Retinal pigment epithelial cell (primary cell): ENCODE measurements around the gene MED22.
"Not testable (repeated sequence)": the region's sequence is repeated elsewhere in the genome, so short reads cannot be mapped to it uniquely, and the experiment has no call there.

Experiments
- DNase-seq: peaks from one replicate; pipeline ENCODE4 v3.0.0-alpha.2; 2010; ENCODE audit warnings: low read depth
- H3K4me3 ChIP-seq: 2 replicates; pipeline ENCODE4 v1.5.1; 2011; ENCODE audit warnings: mild to moderate bottlenecking, low read length, control low read depth, moderate library complexity
- TF ChIP-seq, protein P1 (sequence below): conservative IDR thresholded peaks from 2 replicates; pipeline ENCODE4 v1.5.1; 2011; ENCODE audit warnings: low read depth, low read length, control low read depth, inconsistent platforms

MED22 gene

DNA sequence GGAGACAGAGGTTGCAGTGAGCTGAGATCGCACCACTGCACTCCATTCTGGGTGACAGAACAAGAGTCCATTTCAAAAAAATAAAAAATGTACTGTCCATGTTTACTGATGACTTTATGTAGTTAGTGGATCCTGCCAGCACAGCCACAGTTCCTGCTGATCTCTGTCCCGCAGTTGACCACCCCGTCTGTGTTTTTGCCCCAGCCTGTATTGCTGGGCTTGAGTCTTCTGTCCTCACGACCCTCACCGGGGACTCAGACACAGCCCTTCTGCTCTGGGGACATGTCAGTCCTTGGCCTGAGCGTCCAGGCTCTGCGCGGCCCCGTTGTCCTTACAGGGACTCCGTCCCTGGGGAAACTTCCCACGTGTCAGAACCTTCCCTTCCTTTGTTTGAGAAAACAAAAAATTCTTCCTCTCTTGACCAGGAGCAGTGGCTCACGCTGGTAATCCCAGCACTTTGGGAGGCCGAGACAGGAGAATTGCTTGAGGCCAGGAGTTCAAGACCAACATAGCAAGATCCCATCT, 26.5 kb downstream of the MED22 start:
- H3K4me3 ChIP-seq: no peak overlapping the region
- TF ChIP-seq, protein P1, sequence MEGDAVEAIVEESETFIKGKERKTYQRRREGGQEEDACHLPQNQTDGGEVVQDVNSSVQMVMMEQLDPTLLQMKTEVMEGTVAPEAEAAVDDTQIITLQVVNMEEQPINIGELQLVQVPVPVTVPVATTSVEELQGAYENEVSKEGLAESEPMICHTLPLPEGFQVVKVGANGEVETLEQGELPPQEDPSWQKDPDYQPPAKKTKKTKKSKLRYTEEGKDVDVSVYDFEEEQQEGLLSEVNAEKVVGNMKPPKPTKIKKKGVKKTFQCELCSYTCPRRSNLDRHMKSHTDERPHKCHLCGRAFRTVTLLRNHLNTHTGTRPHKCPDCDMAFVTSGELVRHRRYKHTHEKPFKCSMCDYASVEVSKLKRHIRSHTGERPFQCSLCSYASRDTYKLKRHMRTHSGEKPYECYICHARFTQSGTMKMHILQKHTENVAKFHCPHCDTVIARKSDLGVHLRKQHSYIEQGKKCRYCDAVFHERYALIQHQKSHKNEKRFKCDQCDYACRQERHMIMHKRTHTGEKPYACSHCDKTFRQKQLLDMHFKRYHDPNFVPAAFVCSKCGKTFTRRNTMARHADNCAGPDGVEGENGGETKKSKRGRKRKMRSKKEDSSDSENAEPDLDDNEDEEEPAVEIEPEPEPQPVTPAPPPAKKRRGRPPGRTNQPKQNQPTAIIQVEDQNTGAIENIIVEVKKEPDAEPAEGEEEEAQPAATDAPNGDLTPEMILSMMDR: no peak
- DNase-seq: no peak

DNA sequence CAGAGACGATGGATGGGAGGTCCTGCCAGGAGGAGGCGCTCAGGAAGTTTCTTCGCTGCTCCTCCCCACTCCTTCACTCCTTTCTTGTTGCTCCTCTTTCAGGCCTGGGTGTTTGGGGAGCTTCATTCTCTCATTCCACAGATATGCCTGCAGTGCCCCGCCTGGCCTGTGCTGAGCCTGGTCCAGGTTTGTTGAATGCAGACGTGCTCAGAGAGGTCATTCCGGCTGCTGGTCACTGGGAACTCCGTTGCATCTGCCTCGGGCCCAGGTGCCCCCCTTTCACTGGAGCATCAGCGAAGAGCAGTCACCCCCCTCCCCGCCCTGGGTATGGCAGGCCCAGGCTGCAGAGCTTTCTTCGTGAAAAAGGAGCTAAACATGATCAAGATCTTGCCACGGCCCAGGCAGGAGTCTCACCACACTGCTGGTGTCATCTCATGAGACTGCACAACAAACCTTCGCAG, 27.5 kb downstream of the MED22 start:
- DNase-seq: no peak
- TF ChIP-seq, protein P1: no peak
- no peak overlapping the region for H3K4me3 ChIP-seq

DNA sequence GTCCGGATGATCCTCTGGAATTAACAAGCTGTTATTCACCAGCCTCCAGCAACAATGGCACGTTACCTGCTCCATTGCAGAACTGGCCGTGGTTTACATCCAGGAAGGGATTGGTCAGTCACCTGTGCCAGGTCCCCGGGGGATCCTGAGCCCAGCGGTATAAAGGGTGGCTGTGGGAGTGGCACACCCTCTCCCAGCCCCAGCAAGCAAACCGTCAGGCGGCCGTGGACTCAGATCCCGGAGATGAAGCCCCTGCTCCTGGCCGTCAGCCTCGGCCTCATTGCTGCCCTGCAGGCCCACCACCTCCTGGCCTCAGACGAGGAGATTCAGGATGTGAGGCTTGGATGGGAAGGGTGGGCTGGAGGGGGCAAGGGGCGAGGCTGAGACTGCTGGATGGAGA, 30.4 kb downstream of the MED22 start:
- not testable (repeated sequence) for H3K4me3 ChIP-seq, DNase-seq

DNA sequence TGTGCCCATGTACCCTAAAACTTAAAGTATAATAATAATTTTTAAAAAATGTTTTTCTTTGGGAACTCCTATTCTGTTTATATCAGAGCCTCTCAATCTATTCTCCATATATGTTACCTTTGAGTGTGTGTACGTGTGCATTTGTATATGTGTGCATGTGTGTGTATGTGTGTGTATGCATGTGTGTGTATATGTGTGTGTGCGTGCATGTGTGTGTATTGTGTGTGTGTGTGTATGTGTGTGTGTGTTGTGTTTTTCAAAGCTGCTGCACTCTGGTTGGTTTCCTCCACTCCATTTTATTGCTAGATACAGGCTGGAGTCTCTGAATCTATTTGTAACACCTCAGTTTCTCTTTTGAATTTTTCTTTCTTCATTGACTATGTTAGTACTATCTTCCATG, 31.9 kb downstream of the MED22 start:
- TF ChIP-seq, protein P1: no peak
- no peak overlapping the region for H3K4me3 ChIP-seq
- DNase-seq: no peak

DNA sequence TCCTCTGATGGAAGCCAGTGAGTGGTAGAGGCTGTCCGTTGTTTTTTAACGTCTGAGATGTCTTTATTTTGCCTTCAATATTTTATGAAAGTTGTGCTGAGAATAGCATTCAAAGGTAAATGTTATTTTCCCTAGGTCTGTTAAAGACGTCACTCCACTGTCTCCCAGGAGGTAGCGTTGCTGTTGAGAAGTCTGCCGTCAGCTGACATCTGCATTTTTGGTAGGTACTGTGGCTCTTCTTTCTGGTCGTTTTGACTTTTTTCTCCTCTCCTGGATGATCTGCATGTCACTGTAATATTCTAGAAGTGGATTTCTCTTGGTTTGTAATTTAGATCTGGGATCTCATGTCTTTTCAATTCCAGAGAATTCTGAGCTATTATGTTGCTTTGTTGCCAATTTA, 38.3 kb downstream of the MED22 start:
- H3K4me3 ChIP-seq: no peak overlapping the region
- DNase-seq: no peak
- TF ChIP-seq, protein P1: no peak

DNA sequence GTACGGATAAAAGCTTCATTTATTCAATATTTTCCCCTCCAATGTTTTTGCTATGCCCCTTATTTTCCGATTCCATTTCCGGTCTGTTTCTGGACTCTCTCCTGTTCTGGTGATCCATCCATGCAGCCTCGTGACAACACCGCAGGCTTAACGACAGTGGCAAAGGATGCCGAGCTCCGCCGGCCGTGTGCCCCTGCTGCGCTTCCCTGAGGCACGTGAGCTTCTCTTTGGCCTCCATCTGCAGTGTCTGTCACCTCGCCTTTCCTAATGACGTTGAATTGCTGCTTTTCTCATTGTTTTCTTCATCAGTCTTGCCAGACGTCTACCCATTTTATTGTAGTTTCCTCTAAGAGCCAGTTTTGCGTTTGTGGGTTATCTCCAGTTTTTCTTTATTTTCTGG, 40.6 kb downstream of the MED22 start:
- TF ChIP-seq, protein P1: no peak
- no peak for DNase-seq

DNA sequence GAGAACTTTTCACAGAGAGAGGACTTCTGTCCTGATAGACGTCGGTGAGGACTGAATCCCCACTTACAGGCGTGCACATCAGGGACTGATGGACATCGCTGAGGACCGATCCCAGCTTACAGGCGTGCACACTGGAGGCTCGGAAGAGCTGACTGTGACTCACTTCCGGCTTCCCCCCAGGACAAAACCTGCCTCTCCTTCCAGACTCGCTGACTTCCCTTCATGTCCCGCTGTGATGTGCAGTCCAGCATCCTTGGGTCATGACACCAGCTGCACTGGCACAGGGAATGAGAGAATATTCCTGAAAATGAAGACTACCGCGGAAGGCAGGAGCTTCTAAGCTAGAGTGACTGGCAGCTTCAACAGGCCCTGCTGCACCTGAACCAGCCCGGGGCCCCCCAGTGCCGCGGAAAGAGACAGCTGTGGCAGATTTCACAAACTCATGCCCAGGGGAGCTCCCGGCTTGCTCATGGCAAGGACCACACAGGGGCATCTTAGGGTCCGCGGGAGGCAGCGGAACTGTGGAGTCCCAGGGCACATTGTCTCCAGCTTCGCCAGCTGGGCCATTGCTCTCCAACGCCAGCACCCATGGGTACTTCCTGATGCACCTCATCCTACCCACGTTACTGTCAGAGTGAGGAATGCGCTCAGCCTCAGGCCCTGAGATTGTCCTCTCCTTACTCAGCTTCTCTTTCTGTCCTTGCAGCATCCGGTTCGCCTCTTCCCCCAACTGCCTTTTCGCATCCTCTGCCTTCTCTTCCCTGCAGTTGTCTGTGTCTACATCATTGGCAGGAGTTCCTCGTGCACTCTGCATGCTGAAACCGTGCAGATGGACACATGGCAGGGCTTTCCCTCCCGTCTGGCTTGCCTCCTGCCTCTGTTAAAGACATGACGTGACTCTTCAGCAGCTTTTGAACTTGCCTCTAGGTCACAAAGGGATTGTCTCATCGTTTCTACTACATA, 41.4 kb downstream of the MED22 start:
- no peak overlapping the region for H3K4me3 ChIP-seq
- no peak for DNase-seq
- TF ChIP-seq, protein P1: no peak

More for the DNA sequence above, 40.6 kb downstream of the MED22 start:
- H3K4me3 ChIP-seq: no peak overlapping the region
